ENCODE data around the gene BGN. TPM values are rescaled to one million over a fixed set of nuclear protein-coding genes. Genes with fewer than 3 reads are reported as not detected.

The BGN gene
- total and polyA plus RNA-seq, 10 of the 15 experiments (the other 5 are each of a cell fraction or from before 2014, with no cell fraction given), result 0.06 to 0.18 (median 0.12) TPM; not detected in 7

DNA sequence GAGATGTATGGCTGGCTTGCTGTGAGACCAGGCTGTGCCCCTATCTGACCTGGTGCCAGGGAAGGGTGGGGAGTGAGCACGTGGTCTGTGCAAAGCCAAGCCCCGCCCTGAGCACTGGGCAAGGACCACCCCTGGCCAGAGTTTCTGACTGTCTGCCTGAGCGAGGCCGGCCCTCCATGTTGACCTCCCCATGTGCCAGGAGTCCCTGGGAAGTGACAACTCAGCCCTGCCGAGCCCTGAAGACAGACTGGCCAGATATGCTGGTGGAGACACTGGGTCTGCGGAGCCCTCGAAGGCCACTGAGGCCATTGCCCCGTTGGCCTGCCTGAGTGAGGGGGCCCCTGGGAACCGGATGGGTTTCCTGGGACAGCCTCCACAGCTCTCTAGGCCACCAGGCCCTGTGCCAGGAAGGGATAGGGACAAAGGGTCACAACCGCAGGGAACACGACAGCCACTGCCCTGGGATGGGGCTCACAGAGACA is 7.1 kb upstream of the BGN start:
- POLR2A ChIA-PET, result no interaction called here
- no TSS peak for BruUV-seq (replicated peaks)
- no peak overlapping the region for H2AFZ ChIP-seq (ENCODE audit: control insufficient read depth, low read depth, low read length)
- DNase-seq (ENCODE audit: low read depth, low spot score) (no peak), ATAC-seq (no peak), FAIRE-seq (no peak)
- SMC1A ChIA-PET (ENCODE audit: uncharacterized antibody, unreplicated experiment), result no interaction called here
- H3K9ac ChIP-seq (ENCODE audit: control insufficient read depth, insufficient read depth, low read length), result no peak overlapping the region
- 27% methylated on average over 11 of the region's 11 CpGs for WGBS (ENCODE audit: insufficient coverage, insufficient replicate concordance, low lambda C conversion rate, missing lambda C conversion rate)
- no peak for TF ChIP-seq MEF2A (IDR thresholded peaks at IDR 0.05; ENCODE audit: insufficient read depth, low read depth, low read length)
- TF ChIP-seq BACH1 (IDR thresholded peaks at IDR 0.05; ENCODE audit: borderline replicate concordance), result no peak
- no peak for TF ChIP-seq POU2F2 (IDR thresholded peaks at IDR 0.05; ENCODE audit: borderline replicate concordance, low read depth, low read length)
- TF ChIP-seq ASH2L (IDR thresholded peaks at IDR 0.05; ENCODE audit: borderline replicate concordance, low read depth), result no peak
- no peak for TF ChIP-seq IKZF1 (conservative IDR thresholded peaks at IDR 0.05)
- no peak for TF ChIP-seq RAD21 (IDR thresholded peaks at IDR 0.05; ENCODE audit: insufficient read depth, low read depth, low read length)
- no peak for TF ChIP-seq ZNF274 (IDR thresholded peaks at IDR 0.05; ENCODE audit: insufficient read depth, insufficient read length)
- no peaks in the 10 kb centered on the region for H3K9me3 ChIP-seq (replicated peaks; ENCODE audit: control insufficient read depth, insufficient read depth, low read length)
- H3K4me2 ChIP-seq (ENCODE audit: control insufficient read depth, insufficient read depth), result no peak overlapping the region
- no peaks in the 10 kb centered on the region for H3K36me3 ChIP-seq (ENCODE audit: control insufficient read depth in 2 of 2, insufficient read depth in 2 of 2, low read length in 1 of 2)
- CTCF ChIA-PET, result no interaction called here
- in situ Hi-C loops (cut with MboI) (no loop called here), intact Hi-C loops (cut with micrococcal nuclease; ENCODE audit: unreplicated experiment) (no loop called here)
- RAD21 ChIA-PET (ENCODE audit: unreplicated experiment), result no interaction called here
- H3K27ac ChIP-seq (ENCODE audit: control insufficient read depth, insufficient read depth), result no peak overlapping the region
- H4K20me1 ChIP-seq (ENCODE audit: control insufficient read depth, insufficient read depth), result no peaks in the 10 kb centered on the region
- no peaks in the 10 kb centered on the region for H3K4me1 ChIP-seq (ENCODE audit: control insufficient read depth, insufficient read depth, low read length)
- H3K4me3 ChIP-seq, result no peak overlapping the region
- H3K27me3 ChIP-seq (replicated peaks in 1 of 2; ENCODE audit: control insufficient read depth in 2 of 2, insufficient read depth in 2 of 2, low read length in 1 of 2), result no peaks in the 10 kb centered on the region
- H3K79me2 ChIP-seq (ENCODE audit: control insufficient read depth, insufficient read depth, low read length), result no peaks in the 10 kb centered on the region

DNA sequence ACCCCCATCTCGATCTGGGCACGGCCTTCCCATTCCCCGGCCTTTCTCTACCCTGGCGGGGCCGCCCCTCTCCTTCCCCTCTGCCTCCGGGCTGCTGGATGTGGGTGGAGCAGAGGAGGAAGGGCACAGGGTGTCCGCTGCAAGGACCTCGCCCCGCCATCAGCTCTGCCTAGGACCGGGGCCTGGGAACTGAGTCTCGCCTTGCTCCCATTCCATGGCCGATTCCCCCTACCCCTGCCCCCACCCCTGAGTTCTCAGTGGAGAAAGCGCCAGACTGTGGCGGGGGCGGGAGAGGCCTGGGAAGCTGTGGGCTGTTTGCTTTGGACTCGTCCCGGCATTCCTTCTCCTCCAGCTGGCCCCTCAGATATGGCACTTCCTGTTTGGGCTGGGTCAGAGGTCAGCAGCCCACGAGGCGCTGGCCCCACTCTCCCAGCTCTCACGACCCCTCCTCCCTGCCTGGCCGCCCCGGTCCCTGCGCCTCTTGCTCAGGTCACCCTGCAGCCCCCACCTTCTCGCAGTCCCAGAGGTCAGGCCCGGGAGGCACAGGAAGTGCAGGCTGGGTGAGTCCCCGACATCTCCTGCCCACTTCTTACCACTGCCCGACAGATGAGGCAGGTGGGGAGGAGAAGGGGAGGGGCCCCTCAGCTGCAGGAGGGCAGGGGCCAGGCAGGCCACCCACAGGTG is 6.4 kb upstream of the BGN start:
- DNase-seq (ENCODE audit: low read depth, low spot score), result no peak
- no peak for FAIRE-seq
- SMC1A ChIA-PET (ENCODE audit: uncharacterized antibody, unreplicated experiment), result no interaction called here
- Histone ChIP-seq H3K27ac (ENCODE audit: control insufficient read depth, insufficient read depth) (no peak overlapping the region), H3K79me2 (ENCODE audit: control insufficient read depth, insufficient read depth, low read length) (no peaks in the 10 kb centered on the region), H3K4me3 (no peak overlapping the region), H3K4me1 (ENCODE audit: control insufficient read depth, insufficient read depth, low read length) (no peaks in the 10 kb centered on the region), H3K9me3 (replicated peaks; ENCODE audit: control insufficient read depth, insufficient read depth, low read length) (no peaks in the 10 kb centered on the region), H3K27me3 (replicated peaks in 1 of 2; ENCODE audit: control insufficient read depth in 2 of 2, insufficient read depth in 2 of 2, low read length in 1 of 2) (no peaks in the 10 kb centered on the region), H2AFZ (ENCODE audit: control insufficient read depth, low read depth, low read length) (no peak overlapping the region), H3K9ac (ENCODE audit: control insufficient read depth, insufficient read depth, low read length) (no peak overlapping the region), H3K36me3 (ENCODE audit: control insufficient read depth in 2 of 2, insufficient read depth in 2 of 2, low read length in 1 of 2) (no peaks in the 10 kb centered on the region), H4K20me1 (ENCODE audit: control insufficient read depth, insufficient read depth) (no peaks in the 10 kb centered on the region), H3K4me2 (ENCODE audit: control insufficient read depth, insufficient read depth) (no peak overlapping the region)
- no TSS peak for BruUV-seq (replicated peaks)
- POLR2A ChIA-PET, result no interaction called here
- CTCF ChIA-PET, result no interaction called here
- no peak for TF ChIP-seq NRF1 (conservative IDR thresholded peaks at IDR 0.05; ENCODE audit: low read depth, low read length)
- intact Hi-C loops (cut with micrococcal nuclease; ENCODE audit: unreplicated experiment), result no loop called here
- in situ Hi-C loops (cut with MboI), result no loop called here
- ATAC-seq, result no peak
- WGBS (ENCODE audit: insufficient coverage, insufficient replicate concordance, low lambda C conversion rate, missing lambda C conversion rate), result 39% methylated on average over 17 of the region's 27 CpGs
- RAD21 ChIA-PET (ENCODE audit: unreplicated experiment), result no interaction called here

All from GM12878 (cell line).